HG03025 (cell line): ENCODE measurements around the gene MRPS27.

Experiments
- ATAC-seq: cut with Tn5 transposase; IDR thresholded peaks from one replicate; pipeline ENCODE4 v1.9.1; 2021; ENCODE audit warnings: mild to moderate bottlenecking, moderate library complexity; ENCODE audit not compliant: unreplicated experiment, low FRiP score

The MRPS27 gene

GRCh38 chr5:72267685-72268084 is 52.4 kb downstream of the MRPS27 start:
- no peak for ATAC-seq

- no peak for ATAC-seq
Measured at GRCh38 chr5:72266862-72267261, 53.2 kb downstream of the MRPS27 start.

GRCh38 chr5:72265032-72265877 is 54.8 kb downstream of the MRPS27 start:
- ATAC-seq, result no peak

DNA sequence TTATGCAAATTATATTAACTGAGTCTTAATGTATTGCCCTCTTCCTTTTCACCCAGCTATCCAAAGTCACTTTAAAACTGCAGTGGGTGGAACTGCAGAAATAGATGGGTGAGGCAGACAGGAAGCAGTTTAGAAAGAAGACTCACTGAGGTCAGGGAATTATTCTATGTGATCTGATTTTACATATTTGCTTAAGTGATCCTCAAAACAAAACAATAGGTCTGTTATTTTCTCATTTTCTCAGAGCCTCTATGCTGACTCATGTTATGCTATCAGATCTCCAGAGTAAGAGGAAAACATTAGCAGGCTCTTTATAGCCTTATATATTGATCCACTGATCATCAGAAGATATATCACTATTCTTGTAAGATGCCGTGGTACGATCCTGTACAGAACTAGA is 63.5 kb downstream of the MRPS27 start:
- ATAC-seq, result no peak

GRCh38 chr5:72255670-72256069 is 64.4 kb downstream of the MRPS27 start:
- no peak for ATAC-seq

GRCh38 chr5:72255237-72255636 is 64.8 kb downstream of the MRPS27 start:
- ATAC-seq, result no peak

DNA sequence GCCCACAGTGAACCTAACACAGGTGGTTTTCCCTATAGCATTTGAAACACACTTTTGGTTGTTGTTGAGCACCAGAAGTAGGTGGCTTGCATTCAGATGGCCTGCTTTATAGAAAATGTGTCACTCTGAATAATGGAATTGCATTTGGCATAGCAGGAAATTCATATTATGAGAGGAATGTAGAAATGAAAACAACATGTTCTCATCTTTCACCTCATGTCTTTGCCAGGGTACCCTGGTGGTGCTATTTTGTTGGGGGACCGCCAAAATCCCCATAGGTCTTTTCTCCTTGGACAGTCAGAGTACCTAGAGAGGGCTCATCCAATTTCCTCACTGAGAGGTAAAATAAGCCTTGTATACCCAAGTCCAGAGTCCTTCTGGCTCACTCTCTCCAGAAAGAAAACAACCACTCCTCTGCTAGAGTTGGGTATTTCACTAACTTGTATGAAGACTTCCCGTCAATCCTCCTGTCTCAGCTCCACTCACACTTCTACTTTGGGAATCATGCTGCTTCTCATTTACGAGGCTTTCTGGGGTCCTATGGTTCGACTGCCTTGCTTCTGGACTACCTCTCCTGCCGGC is 67.4 kb downstream of the MRPS27 start:
- ATAC-seq, result no peak

DNA sequence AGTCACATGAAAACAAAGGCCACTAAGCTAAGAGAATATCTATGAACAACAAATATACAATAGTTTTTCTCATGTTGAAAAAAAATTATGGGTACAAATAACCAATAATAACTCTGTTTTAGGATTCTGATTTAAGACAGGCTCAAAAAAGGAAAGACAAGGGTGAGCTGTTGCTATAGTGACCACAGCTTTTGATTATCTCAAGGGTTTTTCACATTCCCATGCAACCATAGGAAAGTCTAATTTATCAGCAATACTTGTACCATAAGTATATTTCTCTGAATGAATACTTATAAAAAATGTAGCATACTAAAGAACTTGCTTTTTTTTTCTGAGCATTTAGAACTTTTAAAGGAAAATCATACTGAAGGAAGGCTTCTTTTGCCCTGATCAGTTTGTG is 68.0 kb downstream of the MRPS27 start:
- no peak for ATAC-seq

DNA sequence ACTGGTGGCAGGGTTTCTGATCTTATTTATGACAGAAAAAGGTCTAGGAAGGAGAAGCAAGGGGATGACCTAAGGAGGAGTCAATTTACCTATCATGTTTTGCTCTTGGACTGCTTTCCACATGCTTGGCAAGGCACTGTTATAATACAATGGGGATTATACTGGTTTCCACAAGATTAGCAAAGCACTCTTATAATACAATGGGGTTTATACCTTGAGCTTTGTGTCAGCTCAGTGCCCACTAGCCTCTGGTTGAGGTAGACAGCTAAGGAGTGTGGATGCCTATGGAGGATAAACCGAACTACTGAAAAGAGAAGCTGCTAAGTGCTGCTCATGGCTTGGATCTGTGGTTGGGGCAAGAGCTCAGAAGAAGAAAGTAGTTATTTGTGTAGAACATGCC is 68.7 kb downstream of the MRPS27 start:
- no peak for ATAC-seq

- no peak for ATAC-seq
Measured at GRCh38 chr5:72248410-72248981, 71.5 kb downstream of the MRPS27 start.

- ATAC-seq, result no peak
Measured at GRCh38 chr5:72246954-72247442, 73.0 kb downstream of the MRPS27 start.

- ATAC-seq, result no peak
Measured at GRCh38 chr5:72245951-72246532, 74.0 kb downstream of the MRPS27 start.

DNA sequence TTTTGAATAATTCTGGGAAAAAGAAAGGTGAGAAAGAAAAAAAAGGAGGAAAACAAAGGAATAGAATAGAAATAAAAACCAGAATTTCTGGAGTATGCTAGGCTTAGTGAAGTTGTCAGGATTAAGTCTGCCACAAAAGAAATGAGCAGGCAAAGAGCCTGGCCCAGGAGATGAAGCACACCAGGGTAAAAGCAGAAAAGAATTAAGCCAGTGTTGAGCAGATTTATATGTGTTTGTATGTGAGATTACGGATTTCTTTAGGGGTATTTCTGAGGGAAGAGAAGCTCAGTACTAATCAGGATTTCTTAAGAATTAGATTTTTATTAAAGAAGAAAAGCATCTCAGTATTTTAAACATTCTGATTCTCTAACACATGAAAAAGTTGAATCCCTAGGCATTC is 74.5 kb downstream of the MRPS27 start:
- ATAC-seq, result no peak

GRCh38 chr5:72244862-72245371 is 75.1 kb downstream of the MRPS27 start:
- no peak for ATAC-seq

DNA sequence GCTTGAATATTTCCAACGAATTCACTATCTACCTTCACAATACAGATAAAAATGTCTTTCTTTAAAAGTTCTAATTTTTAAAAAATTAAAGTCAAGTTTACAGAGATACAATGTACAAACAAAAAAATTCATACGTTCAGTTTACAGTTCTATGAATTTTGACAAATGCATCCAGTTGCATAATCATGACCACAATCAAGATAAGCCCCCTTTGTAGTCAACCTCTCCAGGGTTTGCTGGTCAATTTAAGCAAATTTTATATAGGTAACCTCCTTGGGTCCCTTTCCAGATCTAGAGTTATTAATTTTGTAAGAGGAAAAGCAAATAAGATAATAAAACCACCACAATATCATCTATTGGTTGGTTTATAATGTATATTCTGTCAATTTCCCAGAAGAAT is 76.3 kb downstream of the MRPS27 start:
- no peak for ATAC-seq

DNA sequence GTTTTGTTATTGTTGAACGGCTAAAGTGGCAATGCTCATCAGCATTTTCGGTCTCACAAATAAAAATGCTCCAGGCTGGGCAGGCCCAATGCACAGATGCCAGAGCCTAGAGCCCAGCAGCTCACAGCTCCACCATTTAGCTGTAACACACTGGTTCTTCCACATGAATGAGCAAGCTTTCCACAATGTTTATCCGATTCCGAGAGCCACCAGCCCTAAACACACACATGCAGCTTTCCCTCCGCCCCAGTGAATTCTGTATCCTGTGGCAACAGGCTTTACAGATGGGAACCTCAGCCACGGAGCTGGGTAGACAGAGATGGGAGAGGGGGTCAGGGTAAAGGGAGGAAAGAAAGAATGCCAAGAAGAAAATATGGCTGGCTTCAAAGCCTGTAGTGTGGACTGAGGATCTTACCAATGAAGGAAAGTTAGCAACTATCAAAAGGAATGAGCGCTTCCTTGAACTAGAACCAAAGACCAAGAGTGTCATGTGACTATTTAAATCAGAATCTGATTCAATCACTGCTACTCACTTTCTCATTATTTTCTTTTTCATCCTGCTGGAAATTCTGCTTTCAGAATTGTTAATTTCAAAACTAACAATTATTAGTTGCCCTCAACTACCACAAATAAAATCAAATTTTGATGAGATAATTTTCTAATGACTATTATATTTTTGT is 77.1 kb downstream of the MRPS27 start:
- no peak for ATAC-seq

GRCh38 chr5:72241346-72242003 is 78.6 kb downstream of the MRPS27 start:
- no peak for ATAC-seq

GRCh38 chr5:72238712-72239445 is 81.2 kb downstream of the MRPS27 start:
- ATAC-seq, result no peak

GRCh38 chr5:72237879-72238278 is 82.2 kb downstream of the MRPS27 start:
- no peak for ATAC-seq
